ENCODE results near the gene TSPAN14.

The TSPAN14 gene

DNA sequence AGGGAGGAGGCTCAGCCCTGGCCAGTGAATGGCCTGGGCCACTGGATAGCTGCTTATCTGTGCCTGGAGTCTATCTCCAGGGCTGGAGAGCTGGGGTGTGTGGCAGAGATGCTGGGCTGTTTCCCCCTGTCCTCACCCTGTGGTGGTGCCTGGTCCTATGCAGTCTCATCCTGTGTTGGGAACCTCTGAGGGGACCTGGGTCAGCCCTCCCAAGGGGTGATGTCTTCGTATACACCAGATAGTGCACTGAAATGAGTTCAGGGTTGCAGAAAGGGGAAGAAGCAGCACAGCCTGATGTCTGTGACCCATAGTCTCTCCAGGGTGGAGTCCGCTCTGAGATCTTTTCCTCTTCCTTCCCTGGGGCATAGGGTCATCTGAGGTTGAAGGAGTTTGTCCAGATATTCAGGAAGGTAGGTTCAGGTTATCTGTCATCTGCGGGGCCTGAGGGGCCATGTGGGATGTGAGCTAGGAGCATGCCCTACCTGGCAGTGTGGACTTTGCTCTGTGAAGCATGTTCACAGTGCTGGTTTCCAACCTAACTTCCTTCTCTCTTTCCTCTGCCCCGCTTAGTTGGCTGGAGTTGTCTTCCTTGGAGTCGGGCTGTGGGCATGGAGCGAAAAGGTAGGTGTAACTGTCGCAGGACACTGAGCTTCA lies 50.2 kb downstream of the TSPAN14 start:
- no peak for DNase-seq (ENCODE audit: low read depth)

DNA sequence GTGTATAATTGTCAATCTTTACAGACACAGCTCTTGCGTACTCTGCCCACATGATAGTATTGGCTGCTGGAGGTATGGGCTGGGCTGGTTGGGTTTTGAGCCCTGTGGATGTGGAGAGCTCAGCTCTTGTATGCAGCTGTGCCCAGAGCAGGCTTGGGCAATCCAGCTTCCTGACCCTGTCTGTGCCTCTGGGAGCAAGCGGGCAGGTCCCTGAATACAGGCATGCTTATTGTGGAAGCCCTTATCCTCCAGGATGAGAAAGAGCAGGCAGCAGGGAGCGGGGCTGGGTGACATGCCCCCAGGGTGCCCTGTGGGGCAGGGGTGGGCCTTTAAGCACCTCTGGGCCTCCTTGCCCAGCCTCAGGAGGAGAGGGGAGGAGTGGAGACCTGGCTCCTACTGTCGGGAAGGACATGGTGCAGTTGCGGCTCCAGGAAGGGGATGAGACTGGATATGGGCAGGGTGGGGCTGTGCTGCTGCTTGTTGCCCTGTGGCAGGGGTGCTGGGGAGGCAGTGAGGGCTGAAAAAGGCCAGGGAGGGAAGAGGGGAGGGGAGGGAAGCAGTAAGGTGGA lies 50.9 kb downstream of the TSPAN14 start:
- no peak for DNase-seq (ENCODE audit: low read depth)

DNA sequence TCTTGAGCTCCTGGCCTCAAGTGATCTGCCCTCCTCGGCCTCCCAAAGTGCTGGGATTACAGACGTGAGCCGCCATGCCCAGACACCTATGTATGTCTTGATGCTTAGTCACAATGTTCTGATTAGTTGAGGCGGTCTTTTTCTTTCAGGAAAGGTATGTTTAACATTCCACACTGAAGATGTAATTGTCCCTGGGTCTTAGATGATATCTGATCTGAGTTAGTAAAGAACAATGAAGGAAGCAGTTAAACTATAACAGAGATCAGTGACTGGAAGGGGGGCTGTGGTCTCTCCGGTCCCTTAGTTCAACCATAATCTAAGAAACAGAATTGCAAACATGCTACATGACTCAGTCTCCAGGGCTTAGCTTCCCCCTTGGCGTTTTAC lies 52.1 kb downstream of the TSPAN14 start:
- DNase-seq (ENCODE audit: low read depth) = peak; percentile 95

DNA sequence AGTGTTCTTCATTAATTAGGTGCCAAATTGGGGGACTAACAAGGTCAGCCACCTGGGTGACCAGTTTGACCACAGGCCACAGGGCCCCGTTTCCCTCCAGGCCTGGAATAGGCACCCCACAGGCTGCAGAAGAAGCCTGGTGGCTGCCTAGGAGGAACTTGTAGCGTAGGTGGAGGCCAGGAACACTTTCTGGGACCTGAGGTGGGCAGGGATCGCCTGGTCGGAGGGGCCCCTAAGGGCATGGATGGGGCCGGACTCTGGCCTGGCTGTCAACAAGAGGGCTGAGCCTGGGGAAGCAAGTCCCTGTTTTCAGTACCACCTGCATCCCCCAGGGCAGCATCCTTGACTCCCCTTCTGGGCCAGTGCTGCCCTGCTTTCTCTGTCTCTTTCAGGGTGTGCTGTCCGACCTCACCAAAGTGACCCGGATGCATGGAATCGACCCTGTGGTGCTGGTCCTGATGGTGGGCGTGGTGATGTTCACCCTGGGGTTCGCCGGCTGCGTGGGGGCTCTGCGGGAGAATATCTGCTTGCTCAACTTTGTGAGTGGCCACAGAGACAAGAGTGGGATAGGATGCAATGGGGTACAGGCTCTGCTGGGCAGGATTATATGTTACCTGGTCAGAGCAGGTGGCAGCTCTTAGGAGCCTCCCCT lies 52.9 kb downstream of the TSPAN14 start:
- no peak for DNase-seq (ENCODE audit: low read depth)

DNA sequence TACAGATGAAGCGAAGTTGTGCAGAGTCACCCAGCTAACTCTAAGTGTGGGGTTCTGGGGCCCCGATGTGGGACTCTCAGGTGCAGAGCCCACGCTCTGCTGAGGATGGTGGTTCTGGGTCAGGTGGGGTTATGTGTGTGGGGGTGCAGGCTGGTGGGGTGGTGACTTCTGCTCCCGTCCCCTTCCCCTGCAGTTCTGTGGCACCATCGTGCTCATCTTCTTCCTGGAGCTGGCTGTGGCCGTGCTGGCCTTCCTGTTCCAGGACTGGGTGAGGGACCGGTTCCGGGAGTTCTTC lies 54.9 kb downstream of the TSPAN14 start:
- no peak for DNase-seq (ENCODE audit: low read depth)

DNA sequence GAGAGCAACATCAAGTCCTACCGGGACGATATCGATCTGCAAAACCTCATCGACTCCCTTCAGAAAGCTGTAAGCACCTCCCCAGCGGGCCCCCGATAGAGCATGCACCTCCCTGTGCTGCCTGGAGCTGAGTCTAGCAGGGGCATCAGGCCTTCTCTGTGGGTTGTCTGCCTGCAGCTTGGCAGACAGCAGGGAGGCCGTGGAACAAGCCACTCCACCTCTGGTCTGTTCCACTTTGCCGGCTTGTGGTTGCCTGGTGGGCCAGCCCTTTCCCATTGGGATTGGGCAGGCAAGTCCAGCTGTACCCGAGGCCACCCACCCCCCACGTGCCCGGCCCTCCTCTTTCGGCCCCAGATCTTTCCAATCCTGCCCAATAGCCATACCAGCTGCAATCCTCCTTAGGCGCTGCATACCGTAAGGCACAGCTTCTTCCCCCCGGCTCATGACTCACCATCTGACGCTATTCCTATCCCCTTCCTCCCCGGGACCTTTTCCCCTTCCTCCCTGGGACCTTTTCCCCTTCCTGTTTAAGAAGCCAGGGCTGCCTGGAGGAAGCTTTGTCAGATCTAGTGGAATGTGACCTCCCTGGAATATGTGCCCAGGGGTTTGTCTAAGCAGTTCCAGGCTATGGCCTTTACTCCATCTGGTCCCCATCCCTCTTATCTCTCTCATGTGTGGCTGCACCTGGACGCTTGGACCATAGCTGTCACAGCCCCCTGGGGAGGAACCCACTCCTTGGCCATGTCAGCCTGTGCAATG lies 55.5 kb downstream of the TSPAN14 start:
- DNase-seq (ENCODE audit: low read depth) = peak; percentile 99

DNA sequence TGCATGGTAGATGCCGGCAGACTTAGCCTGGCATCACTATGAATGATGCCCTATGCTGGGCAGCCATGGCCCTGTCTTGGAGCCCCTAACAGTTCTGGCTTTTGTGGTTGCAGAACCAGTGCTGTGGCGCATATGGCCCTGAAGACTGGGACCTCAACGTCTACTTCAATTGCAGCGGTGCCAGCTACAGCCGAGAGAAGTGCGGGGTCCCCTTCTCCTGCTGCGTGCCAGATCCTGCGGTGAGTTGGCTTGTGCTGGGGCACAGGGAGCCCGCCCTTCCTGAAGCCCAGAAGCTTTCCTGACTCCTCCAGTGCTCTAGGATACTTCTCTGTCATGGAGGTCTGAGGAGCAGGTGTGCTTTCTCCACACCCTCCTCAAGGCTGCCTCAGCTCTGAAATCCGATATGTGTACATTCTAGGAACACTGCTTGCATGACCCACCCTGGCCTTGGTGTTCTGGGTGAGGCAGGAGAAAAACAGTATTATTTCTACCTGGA lies 58.0 kb downstream of the TSPAN14 start:
- no peak for DNase-seq (ENCODE audit: low read depth)

DNA sequence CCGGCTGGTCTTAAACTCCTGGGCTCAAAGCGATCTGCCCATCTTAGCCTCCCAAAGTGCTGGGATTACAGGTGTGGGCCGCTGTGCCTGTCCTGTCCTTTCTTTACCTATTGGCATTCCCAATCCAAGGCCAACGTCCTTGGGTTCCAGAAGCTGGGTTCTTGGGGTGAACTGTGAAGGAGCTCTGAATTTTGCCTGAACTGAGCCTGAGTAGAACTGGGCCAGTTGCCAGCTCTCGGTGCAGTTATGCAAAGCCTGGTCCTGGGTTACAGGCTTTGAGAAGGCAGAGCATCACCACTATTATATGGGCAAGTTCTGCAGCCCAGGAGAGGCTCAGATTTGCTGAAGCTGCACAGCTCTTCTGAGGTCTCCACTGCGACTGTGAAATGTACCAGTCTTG lies 59.0 kb downstream of the TSPAN14 start:
- DNase-seq (ENCODE audit: low read depth) = no peak

DNA sequence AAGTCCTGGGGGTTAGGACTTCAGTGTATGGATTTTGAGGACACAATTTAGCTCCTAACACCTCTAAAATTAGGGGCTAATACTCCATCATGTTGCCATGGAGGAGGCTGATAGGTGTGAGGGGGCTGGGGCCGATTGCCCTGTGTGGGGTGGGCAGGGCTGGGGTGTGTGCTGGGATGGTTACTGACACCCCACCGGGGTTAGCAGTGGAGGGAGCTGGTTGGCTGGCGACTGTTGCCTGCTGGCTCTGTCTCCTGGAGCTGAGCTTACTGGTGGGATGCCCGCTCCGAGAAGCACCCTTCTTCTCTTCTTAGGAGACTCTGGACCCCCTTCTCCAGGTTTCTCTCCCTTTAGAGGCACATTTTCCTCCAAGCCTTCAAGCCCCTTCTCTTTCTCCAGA lies 61.4 kb downstream of the TSPAN14 start:
- no peak for DNase-seq (ENCODE audit: low read depth)

DNA sequence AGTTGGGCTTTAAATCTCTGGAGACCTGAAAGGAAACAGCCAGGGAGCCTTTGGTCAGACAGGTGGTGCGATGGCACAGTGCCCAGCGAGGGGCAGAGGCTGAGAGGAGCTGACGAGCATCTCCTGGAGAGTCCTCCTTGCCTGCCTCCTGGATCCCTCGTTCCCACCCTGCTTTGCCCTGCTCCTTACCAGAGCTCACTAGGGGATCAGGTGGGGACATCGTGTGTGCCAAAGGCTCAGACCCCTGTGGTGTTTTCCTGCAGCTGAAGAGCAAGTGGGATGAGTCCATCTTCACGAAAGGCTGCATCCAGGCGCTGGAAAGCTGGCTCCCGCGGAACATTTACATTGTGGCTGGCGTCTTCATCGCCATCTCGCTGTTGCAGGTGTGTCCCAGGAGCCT lies 61.8 kb downstream of the TSPAN14 start:
- no peak for DNase-seq (ENCODE audit: low read depth)

DNA sequence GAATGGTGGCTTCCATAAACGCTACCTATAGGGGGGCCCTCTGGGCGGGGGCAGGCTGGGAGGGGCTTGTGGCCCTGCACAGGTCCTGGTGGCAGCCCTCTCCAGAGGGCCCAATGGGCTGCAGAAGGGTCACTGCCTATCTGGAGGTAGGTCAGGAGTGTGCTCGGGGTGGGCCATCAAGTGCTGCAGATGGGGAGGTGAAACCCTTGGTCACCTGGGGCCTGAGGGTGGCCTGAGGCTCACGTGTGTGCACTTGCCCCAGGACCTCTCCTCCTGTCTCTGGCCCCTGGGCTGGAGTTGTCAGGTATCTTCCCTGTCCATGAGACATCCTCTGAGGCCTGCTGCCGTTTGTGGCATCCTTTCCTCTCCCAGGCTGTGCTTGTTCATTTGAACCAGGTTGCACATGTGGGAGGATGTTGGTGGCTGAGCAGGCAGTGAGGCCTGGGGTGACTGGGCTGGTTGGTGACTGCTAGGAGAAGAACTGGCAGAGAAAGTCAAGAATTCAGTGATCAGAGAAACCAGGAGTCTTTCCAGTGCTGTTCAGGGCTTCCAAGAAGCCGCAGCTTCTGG lies 62.5 kb downstream of the TSPAN14 start:
- DNase-seq (ENCODE audit: low read depth) = no peak

DNA sequence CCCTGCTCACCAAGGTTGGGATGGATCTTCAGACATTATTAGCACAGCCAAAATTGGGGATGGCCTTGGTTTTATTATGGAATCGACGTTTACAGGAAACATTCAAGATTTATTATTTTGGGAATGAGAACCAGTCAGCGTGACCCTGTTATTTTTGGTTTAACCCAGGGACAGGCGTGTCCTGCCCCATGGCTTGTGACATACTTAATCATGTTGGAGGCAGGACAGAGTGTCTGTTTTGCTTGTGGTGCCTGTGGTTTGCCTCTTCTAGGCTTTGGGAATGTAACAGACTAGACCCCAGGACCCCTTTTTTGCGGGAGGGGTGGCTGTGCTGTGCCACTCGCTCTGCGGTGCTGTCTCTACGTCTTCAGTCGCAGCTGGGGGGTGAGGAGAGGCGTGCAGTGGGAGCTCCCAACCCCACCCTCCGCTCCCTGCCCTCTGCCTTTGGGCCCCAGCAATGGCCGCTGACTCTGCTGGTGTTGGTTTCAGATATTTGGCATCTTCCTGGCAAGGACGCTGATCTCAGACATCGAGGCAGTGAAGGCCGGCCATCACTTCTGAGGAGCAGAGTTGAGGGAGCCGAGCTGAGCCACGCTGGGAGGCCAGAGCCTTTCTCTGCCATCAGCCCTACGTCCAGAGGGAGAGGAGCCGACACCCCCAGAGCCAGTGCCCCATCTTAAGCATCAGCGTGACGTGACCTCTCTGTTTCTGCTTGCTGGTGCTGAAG lies 63.5 kb downstream of the TSPAN14 start:
- no peak for DNase-seq (ENCODE audit: low read depth)

DNA sequence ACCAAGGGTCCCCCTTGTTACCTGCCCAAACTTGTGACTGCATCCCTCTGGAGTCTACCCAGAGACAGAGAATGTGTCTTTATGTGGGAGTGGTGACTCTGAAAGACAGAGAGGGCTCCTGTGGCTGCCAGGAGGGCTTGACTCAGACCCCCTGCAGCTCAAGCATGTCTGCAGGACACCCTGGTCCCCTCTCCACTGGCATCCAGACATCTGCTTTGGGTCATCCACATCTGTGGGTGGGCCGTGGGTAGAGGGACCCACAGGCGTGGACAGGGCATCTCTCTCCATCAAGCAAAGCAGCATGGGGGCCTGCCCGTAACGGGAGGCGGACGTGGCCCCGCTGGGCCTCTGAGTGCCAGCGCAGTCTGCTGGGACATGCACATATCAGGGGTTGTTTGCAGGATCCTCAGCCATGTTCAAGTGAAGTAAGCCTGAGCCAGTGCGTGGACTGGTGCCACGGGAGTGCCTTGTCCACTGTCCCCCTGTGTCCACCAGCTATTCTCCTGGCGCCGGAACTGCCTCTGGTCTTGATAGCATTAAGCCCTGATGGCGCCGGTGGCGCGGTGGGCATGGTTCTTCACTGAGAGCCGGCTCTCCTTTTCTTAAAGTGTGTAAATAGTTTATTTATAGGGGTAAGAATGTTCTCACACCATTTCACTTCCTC lies 64.2 kb downstream of the TSPAN14 start:
- DNase-seq (ENCODE audit: low read depth) = no peak

DNA sequence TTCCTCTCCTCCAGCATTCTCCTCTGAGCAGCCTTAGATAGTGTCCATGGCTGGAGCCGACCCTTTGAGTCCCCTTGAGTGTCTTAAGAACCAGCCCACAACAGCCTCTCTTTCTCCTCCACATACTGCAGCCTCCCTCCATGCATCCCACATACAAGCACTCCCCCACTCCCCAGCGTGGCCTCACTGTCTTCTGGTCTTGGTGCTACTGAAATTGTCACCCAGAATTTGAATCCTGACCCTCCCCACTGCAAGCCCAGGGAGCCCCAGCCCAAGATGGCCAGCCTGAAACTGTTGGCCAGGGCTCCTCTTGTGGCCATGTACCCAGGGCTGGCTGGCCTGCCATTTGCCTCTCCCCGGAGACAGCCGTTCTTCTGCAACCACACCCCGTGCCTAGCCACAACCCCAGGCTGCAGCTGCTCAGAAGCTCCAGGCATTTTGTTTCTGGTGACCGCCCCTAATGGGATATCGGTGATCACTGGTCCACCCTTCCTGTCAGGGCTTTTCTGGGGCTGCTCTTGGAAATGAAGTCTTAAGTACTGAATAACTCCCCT lies 64.8 kb downstream of the TSPAN14 start:
- DNase-seq (ENCODE audit: low read depth) = no peak

DNA sequence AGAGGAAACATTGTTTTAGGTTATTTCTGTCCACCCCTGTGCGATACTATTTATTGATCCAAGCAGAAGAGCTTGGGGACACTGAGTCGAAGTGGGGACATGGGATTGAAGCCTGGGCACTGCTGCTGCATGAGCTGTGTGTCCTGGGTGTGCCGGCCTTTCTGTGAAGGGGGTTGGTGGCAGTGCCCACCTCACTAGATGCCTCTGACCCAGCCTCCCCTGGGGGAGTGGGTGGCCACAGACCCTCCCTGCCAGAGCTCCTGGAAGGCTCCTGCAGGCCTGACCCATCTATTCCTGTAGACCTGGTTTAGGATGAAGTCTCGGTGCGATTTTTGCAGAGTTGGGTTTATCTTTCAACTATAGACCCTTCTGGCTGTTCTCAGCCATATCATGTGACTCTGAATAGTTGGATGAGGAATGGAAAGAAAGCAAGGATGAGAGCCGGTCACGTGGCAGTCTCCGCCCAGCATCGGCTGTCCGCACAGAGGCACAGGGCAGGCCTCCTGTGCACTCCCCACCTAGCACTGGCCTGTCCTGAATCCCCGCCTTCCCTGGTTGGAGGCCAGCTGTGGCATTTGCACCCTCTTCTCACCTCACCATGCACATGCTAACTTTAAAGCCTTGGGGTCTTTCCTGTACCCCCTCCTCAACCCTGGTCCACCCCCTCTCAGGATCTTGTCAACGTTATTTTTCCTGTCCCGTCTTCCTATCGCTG lies 66.0 kb downstream of the TSPAN14 start:
- no peak for DNase-seq (ENCODE audit: low read depth)

DNA sequence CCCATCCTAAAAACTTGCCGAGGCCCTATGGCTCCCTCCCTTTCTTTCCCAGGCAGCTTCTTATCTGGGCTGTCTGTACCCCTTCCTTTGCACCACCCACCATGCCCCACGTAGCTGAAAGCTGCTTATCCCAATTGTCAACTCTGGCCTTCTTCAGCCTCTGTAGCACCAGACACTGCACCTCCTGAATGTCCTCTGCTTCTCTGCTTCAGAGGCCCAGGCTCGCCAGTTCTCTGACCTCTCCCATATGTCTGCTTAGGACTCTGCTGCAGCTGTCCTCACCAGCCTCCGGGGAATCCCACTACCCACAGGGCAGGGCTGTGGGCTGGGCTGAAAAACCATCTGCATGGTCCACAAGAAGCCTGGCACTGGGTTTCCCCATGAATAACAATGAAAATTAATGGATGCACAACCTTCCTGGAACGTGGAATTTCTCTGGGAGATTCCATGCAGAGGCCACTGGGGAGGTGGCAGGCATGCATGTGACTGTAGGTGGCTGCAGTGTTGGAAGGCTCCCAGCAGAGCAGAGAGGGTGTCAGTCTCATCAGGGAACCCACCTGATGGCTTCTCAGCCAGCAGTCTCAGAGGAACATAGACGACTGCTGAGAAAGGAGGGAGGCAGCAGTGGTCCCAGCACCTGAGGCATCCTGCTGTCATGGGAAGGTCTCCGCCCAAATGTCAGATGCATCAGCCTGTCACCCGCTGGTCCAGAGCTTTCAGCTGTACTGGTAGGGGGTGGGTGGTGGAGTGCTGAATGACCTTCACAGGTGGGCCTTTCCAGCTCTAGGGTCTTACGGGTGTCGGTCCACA lies 66.8 kb downstream of the TSPAN14 start:
- DNase-seq (ENCODE audit: low read depth) = no peak

DNA sequence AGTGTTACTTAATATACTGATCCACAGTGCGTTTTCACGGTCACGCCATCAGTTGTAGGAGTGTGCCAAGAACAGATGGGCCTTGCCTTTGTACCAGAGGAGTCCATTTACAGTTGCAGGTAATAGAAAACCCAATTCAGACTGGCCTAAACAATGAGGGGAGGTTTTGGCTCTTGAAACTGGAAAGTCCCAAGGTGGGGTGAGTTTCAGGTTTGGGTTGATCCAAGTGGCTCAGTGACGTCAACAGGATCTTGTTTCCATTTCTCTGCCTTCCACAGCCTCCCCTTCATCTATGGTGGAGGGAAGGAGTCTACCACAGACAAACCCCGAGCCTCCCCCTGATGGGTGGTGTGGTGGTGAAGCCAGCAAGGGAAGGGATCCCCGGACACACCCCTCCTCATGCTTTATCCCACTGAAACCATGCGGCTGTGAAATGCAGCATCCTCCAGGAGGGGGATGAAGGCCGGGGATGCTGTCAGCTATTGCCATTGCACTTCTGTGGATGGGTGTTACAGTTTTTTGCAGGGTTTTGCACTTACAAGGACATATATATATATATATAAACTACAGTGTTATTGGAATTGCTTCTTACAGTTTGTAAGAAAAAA lies 68.8 kb downstream of the TSPAN14 start:
- DNase-seq (ENCODE audit: low read depth) = no peak

DNA sequence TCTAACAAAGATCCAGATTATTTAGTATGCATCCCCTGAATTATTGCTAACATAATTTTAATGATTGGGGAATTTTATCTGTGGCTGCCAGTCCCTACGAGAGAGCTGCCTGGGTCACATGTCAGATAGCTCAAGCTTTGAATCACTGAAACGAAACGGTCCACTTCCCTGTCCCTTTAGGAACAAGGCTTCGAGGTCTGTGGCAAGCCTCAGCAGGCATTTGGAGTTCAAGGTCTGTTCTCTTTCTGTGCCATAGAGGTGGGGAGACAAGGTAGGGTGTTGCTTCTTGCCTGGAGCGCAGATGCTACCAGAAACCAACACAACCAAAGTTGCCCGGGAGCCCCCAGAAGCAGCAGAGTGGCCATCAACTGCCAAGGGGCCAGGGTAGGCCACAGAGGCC lies 69.7 kb downstream of the TSPAN14 start:
- no peak for DNase-seq (ENCODE audit: low read depth)

DNA sequence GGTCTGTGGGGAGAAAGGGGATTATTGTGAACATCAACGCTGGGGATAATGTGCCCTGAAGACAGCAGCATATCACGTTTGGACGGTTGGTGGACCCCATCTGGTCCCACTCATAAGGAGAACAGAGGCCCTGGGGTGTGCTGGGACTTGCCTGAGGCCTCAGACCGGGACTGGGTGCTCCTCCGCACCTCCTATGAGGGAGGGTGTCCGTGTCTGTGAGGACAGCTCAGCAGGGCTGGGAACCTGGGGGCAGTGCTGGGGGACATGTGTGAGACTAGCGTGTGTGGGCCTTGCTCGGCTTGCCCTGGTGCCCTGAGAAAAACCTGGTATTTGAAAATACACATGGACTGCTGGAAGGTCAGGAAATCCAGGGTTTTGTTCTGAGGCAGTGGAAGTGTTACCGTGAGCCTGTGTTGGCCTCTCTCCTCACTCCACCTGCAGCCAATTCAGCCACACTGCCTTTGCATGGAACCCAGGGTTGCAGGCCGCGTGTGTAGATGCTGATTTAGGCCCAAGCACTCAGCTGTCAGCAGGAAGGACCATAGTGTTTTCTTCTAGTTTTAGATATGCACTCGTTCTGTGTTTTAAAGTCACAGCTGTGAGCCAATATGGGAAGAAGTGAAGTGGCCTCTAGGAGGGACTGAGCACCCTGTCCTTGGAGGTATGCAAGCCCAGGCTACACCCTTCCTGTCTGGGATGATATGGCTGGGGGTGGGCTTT lies 70.2 kb downstream of the TSPAN14 start:
- DNase-seq (ENCODE audit: low read depth) = no peak

All from ELR (cell line).